Epidermal melanocyte (primary cell): ENCODE data around the gene USH2A.

Source experiments
- DNase-seq: peaks from one replicate; pipeline ENCODE4 v3.0.0; 2011; ENCODE audit warnings: low spot score; ENCODE audit not compliant: insufficient read length

The USH2A gene

DNA sequence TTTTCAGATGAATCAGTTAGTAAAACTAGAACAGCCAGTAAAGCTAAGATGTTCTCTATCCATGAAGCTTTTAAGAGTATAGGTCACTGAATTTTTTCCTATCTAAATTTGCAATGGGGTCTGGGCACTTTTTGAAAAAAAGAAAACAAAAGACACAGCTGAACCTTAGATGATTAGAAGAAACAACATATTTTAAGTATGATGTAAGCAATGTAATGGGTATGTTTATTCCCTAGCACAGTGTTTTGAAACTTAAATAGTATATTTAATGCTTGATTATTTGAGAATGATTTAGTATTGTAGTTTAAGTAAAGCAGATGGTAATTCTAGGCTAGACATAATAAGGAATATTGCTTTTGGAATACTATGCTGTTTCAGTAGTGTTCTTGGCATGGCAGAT is 819.9 kb downstream of the USH2A start:
- DNase-seq, result no peak

DNA sequence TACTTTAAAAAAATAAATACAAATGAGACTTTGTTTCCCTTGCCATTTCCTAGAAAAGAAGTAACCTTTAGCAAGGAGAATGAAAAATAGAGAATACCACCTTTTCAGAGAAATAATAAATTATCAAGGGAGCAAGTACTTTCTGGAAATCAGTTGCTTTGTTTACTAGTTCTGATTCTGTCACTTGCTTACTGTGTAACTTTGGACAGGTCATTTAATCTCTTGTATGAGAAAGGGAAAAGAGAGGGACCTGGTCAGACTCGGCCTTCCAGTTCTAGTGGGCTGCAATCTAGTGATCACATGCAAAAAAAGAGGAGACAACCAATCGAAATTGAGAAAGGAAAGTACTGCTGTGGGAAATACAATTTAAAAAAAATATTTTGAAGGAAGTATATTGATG is 822.0 kb downstream of the USH2A start:
- DNase-seq, result no peak

GRCh38 chr1:215600867-215601266 is 822.4 kb downstream of the USH2A start:
- no peak for DNase-seq

- no peak for DNase-seq
These were observed 822.9 kb downstream of the USH2A start for GRCh38 chr1:215600258-215600792.

- DNase-seq, result no peak
These were observed 823.7 kb downstream of the USH2A start for GRCh38 chr1:215599418-215600074.

DNA sequence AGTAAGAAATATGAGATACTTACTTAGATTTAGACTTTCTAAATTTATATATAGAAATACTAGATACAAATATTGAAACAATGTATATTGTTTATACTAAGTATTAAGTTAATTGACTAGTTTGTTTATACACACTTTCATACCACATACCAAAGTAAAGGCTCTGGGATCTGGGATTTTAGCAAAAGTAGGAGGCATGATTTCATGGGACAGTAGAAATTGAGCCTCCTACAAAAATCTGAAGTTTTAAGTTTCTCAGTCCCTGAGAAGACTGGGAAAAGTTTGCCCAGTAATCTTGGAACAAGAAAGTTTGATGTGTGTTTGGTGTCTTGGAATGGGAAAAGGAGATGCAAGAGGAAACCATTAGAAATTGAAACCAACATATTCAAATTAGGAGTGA is 825.3 kb downstream of the USH2A start:
- DNase-seq, result no peak

DNA sequence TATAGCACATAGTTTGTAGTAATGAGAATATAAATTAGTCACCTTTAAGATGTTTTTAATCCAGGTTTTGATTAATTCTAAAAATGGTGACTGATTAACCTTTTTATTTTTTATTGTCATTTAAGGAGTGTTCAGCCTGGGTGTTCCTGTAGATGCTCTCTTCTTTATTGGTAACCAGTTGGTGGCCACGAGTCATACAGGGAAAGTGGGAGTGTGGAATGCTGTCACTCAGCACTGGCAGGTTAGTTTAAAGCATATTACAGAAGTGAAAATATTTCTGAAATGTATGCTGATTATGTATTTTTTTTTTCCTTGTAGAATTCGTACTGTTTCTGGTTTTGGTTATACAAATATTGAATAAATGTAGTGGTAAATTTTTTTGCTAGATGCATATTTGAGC is 828.0 kb downstream of the USH2A start:
- no peak for DNase-seq

GRCh38 chr1:215594640-215595039 is 828.6 kb downstream of the USH2A start:
- DNase-seq, result no peak

DNA sequence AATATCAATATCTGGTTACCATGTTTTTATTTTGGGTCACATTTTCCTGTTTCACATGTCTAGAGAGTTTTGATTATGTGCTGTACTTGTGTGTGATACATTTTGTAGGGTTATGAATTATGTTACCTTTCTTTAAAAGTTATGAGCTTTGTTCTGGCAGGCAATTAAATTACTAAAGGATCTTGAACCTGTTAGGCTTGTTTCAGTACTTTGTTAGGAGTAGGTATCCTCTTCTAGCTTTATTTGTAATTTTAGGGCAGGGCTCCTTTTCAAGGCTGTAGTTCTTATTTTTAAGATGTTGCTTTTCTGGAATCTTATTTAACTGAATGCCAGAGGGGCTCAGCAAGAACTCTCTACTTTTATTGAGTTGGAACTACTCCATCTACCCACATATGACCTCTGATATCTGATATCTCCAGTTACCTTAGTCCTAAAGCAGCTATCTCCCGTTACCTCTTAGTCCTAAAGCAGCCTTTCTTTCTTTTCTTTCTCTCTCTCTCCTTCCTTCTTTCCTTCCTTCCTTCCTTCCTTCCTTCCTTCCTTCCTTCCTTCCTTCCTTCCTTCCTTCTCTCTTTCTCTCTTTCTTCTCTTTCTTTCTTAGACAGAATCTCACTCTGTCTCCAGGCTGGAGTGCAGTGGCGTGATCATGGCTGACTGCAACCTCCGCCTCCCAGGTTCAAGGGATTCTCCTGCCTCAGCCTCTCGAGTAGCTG is 832.3 kb downstream of the USH2A start:
- DNase-seq, result no peak

DNA sequence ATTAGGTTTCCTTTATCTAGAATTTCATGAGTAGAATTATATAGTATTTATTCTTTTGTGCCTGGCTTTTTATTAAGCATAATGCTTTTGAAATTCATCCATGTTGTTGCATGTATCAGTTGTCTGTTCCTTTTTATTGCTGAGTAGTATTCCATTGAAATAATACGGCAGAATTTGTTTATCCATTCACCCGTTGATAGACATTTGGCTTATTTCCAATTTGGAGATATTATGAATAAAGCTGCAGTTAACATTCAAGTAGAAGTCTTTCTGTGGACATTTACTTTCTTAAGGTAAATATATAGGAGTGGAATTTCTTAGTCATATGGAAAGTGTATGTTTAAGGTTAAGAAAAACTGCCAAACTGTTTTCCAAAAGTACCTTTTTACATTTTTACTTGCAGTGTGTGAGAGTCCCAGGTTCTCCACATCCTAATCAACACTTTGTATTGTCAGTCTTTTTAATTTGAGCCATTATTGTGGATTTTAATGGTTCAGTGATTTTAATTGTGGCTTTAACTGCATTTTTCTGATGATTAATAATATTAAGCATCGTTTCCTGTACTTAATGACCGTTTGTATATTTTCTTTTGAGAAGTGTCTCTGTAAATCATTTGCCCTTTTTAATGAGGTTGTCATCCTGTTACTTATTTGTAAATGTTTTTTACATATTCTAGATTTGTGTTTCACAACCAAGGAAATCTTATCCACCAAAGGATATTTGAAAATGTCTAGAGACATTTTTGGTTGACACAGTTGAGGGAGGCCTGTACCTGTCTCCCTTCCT is 833.4 kb downstream of the USH2A start:
- no peak for DNase-seq

DNA sequence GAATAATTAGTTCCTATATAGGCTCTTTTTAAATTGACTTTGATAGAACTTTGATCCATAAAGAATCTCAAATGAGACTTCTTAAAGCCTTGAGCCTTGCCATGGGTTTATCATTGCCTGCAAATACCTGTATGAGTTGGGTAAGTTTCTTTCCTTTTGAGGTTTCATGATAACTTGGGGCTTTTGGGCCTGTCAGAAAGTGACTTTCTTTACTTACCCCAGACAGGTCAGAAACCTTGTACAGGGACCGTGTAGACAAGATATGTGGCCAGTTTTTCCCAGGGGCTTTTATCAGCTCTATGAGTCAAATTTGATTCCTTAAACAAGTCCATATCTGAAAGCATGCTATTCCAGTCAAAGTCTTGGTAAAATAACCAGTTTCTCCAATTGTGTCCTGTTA is 838.9 kb downstream of the USH2A start:
- no peak for DNase-seq

DNA sequence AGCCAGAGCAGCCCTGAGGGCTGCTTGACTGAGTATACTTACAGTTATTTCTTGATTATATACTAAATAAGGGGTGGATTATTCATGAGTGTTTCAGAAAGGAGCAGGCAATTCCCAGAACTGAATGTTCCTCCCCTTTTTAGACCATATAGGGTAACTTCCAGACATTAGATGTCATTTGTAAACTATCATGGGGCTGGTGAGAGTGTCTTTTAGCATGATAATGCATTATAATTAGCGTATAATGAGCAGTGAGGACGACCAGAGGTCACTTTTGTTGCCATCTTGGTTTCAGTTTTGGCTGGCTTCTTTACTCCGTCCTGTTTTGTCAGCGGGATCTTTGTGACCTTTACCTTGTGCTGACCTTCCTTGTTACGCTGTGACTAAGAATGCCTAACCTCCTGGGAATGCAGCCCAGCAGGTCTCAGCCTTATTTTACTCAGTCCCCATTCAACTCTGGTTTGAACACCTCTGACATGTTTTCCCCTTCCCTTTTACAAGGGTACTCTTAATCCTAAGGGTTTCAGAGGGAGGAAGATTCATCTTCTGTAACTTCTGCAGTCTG is 840.0 kb downstream of the USH2A start:
- no peak for DNase-seq

- no peak for DNase-seq
These were observed 841.4 kb downstream of the USH2A start for GRCh38 chr1:215581896-215582295.
